ENCODE data around the gene GLIS1.

Gene GLIS1

GRCh38 chr1:53548031-53548491 lies 190.9 kb downstream of the GLIS1 start:
- no peak for DNase-seq (ENCODE audit: low spot score)

- no peak for DNase-seq (ENCODE audit: low spot score)
These were observed 191.7 kb downstream of the GLIS1 start for GRCh38 chr1:53547231-53547790.

- no peak for DNase-seq (ENCODE audit: low spot score)
These were observed 192.4 kb downstream of the GLIS1 start for GRCh38 chr1:53546409-53547155.

DNA sequence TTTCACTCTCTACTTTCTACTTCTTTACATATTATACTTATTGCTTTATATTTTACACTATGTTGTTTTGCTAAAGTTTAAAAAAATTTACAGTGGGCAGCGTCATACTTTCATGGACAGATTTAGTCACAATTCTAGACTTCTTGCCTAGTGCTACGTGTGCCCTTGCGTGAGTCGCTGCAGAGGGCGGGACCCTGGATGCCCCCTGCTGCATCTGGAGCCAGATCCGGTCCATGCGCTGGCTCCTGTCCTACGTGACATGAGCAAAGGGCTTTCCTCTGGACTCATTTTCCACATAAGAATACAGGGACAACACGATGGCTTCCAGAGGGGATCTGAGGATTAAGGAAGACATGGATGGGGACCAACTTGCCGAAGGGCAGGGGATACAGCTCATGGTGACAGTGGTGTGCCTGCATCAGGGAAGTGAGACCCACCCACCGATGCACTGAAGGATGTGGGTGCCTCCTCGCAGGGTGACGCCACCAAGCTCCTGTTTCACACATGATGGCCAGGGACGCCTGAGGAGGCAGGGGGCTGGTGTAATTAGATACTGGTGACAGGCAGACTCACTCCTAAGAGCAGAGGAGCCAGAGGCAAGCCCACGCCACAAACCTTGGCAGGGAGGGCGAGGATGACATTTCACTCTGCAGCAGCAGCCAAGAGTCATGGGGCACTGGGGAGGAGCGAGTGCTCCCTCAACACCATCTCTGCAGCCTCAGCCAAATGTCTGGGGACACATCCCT lies 193.1 kb downstream of the GLIS1 start:
- no peak for DNase-seq (ENCODE audit: low spot score)

DNA sequence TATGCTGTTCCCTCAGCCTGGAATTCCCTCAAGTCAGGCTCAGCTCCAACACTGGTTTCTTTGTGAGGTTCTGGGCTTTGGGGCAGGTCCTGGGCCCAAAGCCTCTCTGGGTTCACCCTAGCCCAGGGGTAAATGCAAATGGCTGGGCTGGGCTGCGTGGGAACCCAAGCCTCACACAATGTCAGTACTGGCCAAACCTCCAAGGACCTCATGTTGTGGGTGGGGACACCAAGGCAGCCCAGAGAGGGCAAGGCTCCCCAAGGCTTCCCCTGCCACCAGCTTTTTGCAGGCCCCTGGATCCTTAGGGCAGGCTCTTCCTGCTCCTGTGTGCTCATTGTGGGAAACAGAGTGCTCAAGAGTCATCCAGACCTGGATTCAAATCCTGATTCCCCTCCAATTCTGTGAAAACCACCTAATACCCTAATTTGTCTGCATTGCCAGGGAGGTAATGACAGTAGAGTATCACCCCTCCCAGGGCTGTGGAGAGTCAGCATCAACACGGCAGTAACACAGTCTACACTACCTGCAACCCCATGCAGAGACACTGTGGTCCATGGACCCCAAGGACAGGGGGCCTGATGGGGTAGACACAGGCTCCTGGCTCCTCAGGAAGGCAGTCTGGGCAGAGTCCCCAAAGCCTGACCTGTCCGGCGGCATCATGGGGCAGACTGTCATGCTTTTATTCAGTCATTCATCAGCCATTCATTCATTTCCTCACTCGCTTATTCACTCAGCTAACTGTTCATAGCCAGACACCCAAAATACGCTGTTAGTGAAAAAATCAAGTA lies 194.0 kb downstream of the GLIS1 start:
- DNase-seq (ENCODE audit: low spot score) = no peak

DNA sequence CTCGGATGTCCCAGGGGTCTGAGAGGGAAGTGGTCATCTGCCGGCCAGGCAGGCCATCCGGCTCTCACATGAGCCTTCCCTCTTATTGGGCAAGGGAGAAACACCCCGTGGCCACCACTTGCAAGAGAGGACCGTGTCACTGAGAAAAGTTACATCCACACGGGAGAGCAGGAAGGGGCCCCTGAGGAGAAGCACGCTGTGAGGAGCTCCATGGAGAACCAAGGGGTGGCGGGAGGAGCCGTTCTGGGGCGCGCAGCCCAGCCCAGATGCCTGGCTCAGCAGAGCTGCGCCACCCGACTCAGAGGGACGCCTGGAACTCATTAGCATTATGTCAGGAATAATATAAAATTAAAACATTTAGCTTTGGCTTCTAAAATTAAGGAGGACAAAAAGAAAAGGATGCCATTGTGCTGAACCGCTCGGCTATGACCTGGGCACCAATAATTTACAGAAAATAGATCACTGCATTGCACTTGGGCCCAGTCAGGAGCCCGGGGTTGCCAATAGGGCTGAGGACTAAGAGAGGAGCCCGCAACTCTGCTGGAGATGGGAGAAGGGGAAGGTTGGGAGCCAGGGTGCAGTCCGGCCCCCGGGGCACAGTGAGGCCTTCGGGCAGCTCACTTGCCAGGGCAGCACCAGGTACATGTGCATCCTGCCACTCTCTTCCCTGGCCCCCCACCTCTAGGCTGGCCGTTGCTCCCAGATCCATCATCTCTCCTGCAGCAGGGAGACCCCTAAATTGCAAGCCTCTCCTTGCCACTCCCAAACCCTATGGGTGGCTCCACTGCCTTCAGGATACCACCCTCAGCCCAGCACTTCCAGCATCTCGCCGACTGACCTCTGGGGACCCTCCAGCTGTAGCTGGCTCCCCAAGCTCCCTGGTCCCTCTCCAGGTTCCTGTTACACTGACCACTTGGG lies 194.9 kb downstream of the GLIS1 start:
- DNase-seq (ENCODE audit: low spot score) = no peak

GRCh38 chr1:53543130-53543777 lies 195.7 kb downstream of the GLIS1 start:
- no peak for DNase-seq (ENCODE audit: low spot score)

GRCh38 chr1:53542551-53542950 lies 196.4 kb downstream of the GLIS1 start:
- DNase-seq (ENCODE audit: low spot score) = no peak

DNA sequence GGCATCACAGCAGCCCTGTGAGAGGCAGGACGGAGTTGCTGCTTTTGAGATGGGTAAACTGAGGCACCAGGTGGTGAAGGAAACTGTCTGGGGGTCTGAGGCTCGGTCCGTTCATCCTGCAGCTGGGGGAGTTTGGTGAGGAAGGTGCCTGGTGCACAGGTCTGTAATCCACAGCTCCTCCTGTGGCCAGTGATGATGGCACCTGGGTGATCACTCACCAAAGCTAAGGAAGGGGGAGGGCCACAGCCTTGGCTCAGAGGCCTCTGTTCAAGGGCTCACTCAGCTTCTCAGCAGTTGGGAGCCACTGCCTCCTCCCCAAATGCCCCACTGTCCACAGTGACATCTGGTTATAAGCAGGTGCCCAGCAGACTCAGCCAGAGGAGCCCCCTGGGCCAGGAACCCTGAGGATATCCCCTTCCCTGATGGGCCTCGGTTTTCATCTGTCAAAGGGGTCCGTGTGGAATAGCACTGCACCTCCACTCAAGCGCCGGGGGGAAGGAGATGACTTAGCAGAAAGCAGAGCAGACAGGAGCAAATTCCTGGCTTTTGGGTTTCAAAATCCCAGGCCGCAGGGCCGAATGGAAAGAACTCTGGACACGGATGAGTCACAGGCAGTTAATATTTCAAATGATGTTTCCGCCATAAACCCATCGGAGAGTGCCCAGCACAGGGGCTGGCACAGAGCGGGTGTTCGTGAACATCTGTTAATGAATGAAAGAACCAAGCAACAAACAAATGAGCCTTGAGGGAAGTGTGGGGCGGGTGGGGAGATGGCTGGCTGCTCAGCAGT lies 197.0 kb downstream of the GLIS1 start:
- no peak for DNase-seq (ENCODE audit: low spot score)

- DNase-seq (ENCODE audit: low spot score) = no peak
These were observed 197.7 kb downstream of the GLIS1 start for GRCh38 chr1:53541263-53541625.

DNA sequence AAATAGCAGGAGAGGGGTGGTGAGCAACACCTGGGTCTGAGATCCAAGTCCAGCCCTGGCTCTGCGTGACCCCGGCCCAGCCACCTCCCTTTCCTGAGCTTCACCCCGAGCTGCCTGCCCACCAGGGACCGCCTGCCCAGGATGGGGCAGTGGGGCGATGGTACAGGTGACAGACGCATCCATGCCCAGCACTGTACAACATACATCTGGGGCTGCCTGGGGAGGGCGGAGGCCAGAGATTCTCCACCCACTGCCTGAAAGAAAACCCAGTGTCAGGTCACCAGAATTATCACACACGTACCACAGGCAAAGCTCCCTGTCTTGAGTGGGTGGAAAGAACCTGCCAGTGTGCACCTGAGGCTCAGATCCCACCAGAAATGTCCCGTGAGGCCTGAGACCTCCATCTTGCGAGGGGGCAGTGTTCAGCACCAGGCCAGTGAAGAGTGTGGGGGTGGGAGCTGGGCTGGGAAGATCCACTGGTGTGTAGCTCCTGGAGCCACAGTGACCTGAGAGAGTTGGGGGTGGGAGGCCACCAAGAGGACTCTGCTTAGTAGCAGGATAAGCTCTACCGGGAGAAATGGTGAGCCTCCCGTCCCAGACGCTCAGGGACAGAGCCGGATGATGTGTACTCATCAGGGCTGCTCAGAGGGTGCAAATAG lies 198.2 kb downstream of the GLIS1 start:
- no peak for DNase-seq (ENCODE audit: low spot score)

DNA sequence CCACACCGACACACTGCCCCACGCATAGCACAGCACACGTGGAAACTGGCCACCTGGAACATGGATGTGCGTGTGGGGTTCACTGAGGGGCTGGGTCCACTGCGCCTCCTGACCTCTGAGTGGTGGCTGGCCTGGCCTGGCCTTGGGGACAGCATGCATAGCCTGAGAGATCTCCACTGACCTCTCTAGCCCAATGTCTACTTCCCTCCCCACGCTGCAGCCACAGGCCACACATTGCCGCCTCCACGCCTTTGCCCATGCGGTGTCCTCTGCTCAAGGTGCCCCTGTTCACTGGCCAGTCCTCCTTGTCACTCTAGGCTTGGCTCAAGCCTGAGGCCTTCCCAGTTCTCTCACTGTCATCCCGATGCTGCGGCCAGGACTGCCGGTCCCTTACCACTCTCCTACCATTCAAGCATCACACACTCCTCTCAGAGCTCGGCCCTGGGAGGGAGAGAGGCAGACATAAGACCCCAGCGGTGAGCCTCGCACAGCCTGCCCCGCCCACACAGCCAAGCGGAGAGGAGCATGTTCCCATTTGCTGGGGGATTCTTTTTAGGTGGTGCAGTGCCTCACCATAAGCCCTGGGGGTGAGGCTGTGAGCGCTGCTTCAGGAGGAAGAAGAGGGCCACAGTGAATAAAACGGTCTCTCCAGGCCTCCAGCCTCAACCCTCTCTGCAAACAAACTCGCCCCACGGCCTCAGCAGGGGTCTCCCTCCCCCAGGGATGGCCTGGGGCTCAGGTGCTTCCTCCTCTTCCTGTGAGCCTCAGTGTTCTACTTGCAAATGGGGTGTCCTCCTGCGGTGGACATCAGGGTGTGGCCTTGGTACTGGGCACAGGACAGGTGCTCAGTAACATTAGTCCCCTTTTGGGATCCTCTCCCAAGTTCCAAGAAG lies 199.0 kb downstream of the GLIS1 start:
- no peak for DNase-seq (ENCODE audit: low spot score)

DNA sequence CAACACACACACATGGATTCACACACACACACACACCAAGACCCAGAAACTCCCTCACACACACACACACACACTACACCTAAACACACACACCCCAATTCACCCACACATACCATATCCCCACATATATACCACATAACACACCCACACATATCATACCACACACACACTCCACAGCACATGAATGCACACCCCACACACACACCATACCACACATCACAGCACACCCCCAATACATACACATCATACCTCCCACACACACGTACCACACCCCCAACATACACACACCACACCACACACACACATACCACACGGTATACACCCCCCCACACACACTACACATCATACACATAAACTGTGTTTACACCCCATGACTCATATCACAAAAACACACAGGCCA lies 199.7 kb downstream of the GLIS1 start:
- no peak for DNase-seq (ENCODE audit: low spot score)

- DNase-seq (ENCODE audit: low spot score) = no peak
These were observed 202.4 kb downstream of the GLIS1 start for GRCh38 chr1:53536606-53537005.

- no peak for DNase-seq (ENCODE audit: low spot score)
These were observed 203.1 kb downstream of the GLIS1 start for GRCh38 chr1:53535846-53536245.

DNA sequence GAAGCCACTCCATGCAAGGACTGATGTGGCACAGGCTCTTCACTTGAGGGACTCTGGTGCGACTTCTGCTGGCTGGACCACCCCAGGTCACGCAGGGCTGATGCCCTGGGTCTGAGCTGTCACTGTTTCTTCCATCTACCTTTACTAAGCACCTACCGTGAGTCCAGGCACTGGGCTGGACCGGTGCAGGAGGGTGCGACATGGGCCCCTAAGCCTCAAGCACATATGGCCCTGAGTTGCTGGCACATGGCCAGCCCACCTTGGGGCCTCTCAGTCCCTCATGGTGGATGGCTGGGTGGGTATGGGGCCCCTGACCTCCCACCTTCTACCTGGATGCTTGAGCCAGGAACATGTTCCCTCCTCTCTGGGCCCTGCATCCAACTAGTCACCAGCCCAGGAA lies 203.7 kb downstream of the GLIS1 start:
- no peak for DNase-seq (ENCODE audit: low spot score)

DNA sequence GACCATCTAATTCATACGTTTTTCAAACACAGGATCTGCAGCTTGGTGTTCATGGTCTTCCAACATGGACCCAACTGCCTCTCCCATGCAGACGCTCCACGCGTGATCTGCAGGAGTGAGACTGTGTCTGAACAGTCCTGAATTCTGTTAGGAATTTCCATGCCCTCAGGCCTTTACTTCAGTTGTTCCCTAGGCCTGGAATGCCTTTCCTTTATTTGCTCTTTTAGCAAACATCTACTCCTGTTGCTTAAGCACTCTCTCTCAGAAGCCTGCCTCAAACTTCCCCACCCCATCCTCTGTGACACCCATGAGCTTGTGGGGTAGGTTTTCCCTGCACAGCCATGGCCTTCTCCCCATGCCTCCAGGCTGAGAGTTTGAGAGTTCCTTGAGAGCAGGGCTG lies 206.1 kb downstream of the GLIS1 start:
- no peak for DNase-seq (ENCODE audit: low spot score)

- DNase-seq (ENCODE audit: low spot score) = no peak
These were observed 206.6 kb downstream of the GLIS1 start for GRCh38 chr1:53532377-53532776.
